Stimulated activated CD4-positive, alpha-beta T cell treated with anti-CD3 and anti-CD28 coated beads, Interleukin-4, amount 100 ng/mL, for 4 hours (primary cell): ENCODE data around the gene DCHS1.

Experiments used
- DNase-seq, 2 experiments: peaks; one replicate each; pipeline ENCODE4 v3.0.0-alpha.2; 2020

The DCHS1 gene

DNA sequence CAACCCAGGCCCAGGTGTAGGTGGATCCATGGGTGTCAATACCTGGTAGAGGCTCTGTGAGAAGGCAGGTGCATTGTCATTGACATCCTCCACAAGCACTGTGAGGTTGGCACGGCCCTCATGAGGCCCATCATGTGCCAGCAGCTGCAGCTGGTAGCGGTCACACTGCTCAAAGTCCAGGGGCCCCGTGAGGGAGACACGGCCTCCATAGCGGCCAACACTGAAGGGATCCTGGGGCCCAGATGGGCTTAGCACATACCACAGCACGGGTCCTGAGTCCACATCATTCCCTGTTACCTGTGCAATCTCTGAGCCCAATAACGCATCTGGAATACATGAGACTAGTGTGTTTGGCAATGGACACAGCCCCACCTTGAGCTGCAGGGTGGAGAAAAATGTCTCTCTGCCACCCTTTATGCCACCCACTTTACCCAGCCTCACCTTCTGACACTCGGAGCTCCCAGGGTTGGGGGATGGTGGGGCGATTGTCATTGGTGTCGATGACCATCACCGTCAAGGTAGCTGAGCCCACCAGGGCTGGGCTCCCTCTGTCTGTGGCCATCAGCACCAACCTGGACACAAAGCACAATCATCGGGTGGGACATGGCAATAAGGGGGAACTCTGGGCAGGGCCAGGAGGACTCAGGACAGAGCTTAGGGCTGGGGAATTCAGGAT, 30.3 kb downstream of the DCHS1 start:
- DNase-seq: no peak

DNA sequence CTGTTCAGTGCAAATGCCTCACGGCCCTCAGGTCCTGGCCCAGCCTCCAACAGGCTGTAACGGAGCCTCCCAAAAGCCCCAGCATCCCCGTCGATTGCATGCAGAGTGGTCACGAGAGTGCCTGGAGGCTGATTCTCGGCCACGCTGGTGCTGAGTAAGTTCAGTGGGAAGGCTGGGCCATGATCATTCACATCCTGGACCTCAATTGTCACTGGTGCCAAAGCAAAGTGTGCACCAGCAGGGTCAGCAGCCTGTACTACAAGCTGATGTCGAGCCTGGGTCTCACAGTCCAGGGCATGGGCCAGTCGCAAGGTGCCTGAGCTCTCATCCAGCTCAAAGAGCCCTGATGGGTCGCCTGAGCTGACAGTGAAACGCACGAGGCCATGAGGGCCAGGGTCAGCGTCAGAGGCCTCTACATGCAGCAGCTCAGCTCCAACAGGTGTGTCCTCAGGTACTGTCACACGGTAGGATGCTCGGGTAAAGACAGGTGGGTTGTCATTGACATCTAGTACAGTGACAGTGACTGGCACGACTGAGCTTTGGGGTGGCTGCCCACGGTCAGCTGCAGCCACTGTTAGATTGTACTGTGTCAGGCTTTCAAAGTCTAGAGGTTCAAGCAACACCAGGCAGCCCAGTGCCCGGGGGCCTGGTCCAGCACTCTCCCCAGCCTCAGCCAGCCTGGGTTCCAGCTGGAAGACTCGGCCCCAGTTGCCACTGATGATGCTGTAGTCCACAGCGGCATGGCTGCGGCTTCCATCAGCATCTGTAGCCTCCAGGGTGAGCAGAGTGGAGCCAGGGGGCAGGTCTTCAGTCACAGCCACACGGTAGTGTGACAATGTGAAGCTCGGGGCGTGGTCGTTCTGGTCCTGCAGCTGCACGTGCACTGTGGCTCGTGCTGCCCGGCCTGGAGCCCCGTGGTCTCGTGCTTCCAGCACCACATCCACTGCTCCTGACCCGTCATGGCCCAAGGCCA, 31.9 kb downstream of the DCHS1 start:
- DNase-seq: no peak

DNA sequence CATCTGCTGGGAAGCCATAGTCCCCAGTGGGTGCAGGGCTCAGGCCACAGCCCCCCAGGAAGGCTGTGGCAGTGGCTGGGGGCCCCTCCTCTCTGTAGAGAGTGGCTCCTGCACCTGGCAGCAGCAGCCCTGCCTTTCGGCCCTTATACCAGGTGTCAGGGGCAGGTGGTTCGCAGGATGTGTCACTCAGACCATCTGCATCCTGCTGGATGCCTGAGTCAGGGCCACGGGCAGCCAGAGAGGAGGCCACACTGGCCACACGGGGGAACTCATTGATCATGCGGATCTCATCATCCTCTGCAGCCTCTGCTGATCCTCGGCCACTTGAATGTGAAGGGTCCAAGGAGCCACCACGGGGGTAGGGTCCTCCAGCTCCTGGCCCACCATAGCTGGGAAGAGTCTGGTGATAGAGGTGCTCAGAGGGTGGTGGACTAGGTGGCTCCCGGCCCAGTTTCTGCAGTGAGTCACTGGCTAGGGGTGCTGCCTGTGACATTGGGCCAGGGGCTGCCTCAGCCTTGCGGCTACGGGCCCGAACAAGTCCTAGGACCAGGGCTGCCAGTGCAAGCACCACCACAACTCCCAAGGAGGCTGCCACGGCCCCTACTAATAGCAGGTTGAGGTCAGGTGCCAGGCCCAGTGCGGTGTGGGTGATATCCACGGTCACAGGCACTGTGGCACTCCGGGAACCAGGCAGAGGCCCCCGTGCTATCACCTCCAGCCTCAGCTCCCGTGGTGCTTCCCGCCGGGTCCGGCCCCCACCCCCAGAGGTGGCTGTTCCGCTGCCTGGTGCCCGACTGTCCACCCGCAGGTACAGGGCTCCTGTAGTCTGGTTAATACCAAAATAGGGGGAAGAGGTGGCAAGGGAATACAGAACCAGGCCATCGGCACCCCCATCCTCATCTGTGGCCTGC, 33.1 kb downstream of the DCHS1 start:
- DNase-seq: no peak

DNA sequence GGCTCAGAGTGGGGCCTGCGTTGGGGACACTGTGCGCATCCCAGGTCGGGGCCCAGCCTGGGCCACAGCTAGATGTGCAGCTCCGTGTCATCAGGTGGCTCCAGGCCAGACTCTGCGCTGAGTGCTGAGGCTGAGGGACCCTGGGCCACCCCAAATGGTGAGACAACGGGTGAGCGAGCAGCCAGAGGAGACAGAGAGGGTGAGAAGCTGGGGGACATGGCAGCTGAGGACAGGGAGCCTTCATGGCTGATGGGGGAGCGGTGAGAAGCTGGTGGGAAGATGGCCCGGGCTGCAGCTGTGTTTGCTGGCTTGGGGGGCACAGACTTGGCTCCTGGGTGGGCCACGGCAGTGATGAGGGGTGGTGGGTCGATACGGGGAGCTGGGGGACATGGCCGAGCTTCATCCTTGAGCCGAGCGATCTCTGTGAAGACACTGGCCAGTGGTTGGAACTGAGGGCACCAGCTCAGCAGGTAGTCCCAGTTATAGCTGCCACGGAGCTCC, 33.8 kb downstream of the DCHS1 start:
- DNase-seq: no peak

DNA sequence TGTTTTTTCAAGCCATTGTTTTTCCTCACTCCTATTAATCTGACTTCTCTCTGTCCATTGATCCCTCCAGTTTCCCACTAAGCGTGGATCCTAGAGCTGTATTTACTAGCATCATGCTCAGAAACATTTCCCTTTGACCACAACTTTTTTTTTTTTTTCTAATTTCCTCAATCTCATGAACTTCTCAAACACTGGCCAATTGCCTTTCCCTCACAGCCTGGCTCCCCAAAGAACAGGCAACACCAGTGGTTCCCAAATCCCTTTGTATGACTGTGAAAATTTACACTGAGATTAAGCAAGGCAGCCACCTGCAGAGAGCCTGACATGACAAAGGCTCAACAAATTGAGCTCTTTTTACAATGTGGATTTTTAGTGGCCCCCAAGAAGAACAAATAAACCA, 35.0 kb downstream of the DCHS1 start:
- DNase-seq: no peak

DNA sequence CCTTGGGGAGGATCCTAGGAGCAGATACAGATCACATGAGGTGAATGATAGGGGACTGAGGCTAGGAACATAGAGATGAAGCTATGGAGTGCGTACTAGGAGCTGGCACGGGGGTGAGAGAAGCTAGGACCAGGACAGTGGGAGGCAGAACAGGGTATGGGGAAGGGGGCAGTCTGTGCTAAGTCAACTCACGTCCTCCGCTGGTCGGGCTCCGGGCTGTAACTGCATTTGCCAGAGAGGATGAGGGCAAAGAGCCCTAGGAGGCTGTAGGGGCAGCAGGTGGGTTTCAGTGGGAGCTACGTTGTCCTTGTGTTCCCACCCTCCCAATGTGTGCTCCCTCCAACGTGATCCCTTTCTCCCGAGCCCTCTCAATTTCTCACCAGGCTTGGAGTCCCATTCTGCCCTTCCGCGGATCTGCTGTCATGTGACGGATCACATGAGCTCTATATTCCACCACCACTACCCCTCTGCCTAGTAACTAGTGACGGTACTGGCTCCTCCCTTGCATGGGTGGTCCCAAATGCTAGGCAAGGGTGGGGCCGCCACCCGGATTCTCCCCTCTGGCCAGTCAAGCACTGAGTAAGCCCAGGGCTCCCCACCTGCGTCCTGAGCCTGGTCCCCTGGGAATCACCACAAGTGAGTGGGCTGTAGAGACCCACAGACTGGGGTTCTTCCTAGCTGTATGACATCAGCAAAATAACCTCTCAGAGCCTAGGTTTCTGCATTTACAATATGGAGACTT, 36.4 kb downstream of the DCHS1 start, which contains the start of gene TPP1:
Gene TPP1 (minus strand): TSS at position 419 of the 742 bp plus-strand sequence. CDS start 22 bp downstream, at position 397.
- peak; percentile 73 to 87 for DNase-seq

DNA sequence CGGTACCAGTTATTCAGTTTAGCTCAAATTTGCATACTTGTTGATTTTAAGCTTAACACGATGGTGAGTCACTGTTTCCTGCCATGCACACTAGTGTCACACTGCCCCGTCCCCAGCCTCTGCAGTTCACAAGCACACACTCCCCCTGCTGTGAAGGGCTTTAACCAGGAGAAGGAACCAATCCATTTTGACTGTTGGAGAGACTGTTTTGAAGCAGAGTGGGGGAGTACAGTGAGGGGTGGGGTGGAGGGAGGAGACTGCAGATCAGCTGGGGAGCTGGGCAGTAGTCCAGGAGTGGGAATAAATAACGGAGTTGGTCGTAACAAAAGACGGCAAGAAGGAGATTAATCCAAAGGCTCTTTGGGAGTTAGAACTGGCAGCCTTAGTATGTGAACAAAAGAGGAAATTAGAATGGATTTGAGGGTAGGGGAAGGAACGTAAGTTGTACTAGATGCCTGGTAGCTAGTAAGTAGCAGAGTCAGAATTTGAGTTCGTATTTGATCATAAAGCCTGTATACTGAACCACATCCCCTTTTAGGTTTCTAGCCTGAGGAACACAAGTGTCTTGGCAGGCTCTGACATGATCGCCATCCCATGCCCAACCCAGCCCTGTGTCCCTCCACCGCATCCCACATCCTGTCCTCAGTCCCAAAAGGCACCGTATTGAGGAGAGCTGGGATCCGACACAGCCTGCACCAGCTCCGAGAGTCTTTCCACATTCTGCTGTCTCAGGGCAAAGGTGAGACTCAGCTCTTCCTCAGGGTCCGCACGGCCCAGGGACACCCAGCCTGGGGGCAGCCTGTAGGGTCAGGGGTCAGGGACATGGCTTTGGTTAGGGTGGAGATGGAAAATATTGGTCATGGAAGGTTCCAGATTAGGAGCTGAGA, 37.2 kb downstream of the DCHS1 start:
- DNase-seq: peak; percentile 45 to 83

DNA sequence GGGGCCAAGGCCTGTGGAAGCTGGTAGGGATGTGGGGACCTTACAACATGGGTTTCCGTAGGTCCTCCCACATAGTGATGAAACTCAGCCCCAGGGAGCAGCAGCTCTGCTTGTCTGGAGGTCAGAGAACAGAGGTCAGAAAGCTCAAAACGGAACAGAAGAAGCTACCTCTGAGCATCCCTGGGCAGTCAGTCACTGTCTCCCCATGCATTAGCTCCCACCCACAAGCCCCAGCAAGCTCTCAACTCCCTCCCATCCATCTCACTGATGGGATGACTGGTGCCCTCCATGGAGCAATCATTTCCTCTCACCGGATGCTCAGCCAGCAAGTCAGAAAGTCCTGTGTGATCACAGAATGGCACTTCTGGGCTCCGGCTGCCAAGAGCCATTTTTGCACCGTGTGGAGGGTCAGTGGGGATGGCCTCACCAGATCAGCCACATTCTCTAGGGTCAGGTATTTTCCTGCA, 38.3 kb downstream of the DCHS1 start:
- no peak for DNase-seq

DNA sequence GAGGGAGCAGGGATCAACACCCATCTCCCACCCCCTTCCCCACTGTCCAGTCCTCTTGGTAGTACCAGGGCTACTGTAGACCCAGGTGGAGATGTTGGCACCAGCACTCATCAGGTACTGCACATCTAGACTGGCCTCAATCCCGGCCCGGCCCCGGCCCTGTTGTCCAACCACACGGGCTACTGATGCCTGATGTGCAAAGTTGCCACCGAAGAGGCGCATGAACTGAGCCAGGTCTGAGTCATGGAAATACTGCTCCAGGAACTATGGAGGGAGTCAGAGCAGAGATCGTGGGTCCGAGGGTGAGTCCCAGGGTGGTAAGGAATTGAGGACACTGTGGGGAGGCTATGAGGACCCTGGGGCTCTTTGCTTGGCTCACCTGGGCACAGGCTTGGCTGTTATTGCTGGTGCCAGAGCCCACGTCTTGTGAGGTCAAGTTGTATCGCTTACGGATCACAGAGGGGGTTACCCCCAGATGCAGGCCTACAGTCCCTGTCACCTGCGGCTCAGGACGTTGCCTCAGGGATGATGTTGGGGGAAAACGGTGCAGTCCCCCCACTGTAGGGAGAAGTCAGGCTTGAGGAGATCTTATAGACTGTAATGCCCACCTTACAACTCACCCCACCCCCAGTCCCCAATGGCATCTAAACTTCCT, 38.9 kb downstream of the DCHS1 start:
- no peak for DNase-seq

DNA sequence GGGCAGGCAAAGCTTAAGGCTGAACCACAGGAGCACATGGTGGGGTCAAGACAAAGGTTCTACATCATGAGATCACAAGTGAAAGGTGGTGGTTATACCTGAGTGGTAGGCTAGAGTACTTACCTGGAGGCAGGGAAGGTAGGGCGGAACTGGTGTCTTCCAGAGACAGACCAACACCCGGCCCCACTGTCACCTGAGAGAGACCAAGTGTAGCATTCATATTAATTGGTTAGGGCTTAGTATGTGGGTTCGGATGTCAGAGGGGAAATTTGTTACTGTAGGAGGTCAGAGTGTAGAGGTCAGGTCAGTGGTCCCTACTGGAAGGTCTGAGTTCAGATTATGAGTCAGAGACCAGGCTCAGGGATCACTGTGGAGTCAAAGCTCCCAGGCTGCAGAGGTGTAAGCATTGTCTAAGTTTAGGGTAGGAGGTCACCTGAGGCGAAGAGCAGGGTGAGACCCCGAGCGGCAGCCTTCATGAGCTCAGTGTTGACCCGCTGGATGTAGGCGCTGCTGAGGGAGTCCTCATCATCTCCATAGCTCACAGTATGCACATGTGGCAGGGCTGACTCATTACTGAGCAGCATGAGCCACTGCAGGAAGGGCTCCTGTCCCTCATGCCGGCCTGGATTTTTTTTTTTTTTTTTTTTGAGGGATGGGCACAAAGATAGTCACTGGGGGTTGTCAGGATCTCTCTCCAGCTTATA, 39.6 kb downstream of the DCHS1 start:
- no peak for DNase-seq

DNA sequence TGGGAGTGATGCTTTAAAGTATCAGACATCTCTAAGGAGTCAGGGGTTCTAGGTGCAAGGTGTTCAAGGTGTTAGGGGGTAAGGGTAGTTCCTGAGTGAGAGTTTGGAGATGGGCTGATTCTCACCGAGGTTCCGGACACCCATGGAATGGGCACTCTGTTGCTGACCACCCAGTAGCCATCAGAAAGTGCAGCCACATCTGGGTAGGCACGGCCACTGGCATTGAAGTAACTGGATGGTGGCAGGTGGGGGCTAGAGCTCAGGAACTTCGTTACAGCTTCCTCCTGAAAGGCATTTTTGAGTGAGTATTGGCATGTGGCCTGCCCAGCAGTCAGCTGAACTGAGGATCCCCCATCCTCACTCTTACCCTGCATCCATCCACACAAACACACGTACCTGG, 40.6 kb downstream of the DCHS1 start:
- DNase-seq: no peak

DNA sequence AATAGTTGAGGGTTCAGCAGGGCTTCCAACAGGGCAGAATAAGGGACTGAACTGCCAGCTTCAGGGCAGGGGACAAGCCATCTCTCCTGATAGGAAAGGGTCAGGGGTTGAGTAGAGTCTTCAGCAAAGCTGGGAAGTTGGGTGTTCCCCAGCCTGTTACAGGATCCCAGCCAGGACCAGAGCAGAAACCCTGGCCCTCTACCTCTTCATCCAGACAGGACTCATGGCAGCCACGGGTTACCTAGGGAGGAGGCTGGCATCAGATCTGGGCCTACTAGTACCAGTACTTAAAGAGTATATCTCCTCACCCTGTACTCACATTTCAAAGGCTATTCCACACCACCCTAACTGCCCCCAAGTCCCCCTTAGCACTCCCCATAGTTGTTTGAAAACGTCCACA, 41.2 kb downstream of the DCHS1 start:
- no peak for DNase-seq

DNA sequence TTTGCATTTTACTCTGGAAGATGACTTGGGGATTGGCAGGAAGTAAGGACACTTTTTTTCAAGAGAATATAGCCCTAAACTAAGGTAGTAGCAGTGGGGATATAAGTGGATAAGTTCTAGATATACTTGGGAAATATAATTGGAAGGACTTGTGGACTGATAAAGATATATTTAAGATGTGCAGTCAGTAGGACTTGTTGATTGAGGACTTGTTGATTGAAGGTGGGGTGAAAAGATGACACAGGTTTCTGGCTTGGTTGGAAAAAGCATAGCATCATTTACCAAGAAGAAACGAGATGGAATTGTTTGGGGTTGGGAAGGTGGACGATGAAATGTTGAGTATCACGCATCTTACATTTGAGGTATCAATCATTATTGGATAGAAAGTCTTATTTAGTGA, 42.1 kb downstream of the DCHS1 start:
- DNase-seq: no peak

DNA sequence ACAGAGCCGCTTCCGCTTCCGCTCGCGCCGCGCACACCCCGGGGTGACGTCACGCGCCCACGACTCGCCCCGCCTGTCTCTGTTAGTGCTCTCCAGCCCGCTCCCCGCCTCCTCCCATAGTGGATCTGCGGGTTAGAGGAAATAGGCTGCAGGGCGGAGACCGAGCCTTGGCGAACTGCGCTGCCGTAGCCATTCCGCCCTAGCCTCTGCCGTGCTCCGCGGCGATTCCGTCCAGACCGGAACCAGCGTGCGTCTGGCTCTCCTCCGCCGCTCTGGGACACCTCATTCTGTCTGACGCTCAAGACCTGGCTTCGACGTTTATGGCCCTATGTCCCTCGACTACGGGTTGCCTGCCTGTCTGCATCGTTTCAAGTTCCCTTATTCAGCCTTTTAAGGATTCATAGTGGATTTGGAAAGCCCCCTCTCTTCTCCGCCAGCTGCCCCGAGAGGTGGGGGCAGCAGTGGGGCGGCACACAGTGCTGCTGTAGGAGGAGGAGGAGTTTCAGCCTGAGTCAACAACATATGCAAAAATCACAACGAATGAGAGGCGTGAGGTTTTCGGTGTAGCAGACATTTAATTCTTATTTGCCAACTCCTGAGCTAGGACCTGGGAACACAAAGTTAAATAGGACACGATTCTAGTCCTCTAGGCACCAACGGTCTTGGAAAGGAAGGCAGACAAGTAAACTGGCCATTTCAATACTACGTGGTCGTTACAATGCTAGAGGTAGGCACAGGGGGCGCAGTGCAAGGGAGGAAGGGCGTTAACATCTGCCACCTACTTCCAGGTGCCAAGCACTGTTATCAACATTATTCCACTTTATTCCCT, 43.2 kb downstream of the DCHS1 start, which contains the start of gene TAF10:
Gene TAF10 (minus strand): TSS at position 4 of the 829 bp plus-strand sequence. CDS start 27 bp downstream, outside the sequence.
- DNase-seq: peak; percentile 93 to 95

DNA sequence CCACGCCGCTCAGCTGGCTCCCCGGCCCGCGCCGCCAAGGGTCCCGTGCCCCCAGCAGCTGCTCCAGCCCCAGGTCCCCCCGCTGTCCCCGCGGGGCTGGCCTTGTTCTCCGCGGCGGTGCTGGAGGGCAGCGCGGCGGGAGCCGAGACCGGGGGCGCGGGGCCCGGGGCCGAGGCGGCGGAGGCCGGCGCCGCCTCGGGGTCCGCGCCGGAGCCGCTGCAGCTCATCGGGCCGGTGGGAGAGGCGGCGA, 43.7 kb downstream of the DCHS1 start:
- DNase-seq: no peak

DNA sequence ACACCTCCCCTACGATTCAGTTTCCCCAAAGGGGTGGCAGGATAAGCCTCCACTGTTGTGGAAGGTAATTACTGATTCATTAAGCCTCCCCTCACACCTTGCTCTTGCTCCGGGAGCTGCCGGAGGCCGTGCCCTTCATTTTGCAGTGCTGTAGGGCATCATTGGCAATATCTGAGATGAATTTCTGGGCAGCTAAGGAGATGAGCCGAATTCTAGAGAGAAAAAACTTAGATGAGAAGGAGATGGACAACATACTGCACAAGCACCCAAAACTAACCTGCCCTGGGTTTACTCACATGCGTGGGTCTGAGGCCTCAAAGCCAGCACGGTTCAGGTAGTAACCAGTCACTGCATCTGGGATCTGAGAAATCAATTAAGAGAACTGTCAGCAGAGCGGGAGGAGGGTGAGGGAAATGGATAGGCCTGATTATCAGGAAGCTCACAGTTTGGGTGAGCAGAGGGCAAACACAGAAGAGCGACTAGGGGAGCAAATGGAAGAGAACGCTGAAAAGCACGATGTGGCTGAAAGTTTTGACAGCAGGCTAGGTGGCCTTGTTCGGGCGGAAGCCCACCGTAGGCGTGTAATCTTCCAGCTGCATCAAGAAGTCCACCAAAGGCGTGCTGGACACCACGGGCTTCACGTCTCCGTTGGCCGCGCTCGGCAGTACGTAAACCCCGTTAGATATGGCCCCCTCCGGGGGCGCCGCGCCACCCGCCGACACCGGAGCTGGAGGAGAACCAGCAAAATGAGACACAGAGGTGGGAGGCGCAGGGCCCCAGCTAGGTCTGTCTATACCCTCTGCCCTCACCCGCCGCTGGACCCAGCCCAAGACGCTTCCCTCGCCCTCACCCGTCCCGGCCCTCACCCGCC, 44.3 kb downstream of the DCHS1 start:
- peak in 1 of 2 experiments; percentile 15 for DNase-seq

DNA sequence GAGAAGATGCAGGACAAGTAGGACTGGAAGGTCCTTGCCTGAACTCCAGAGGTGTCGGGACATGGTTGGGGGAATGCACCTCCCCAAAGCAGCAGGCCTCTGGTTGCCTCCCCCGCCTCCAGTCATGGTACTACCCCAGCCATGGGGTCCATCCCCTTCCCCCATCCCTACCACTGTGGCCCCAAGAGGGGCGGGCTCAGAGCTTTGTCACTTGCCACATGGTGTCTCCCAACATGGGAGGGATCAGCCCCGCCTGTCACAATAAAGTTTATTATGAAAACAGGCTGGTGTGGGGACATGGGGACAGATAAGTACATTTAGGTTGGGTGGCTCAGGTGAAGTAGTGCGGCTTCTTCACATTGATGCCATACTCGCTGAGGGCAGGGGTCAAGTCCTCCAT, 45.0 kb downstream of the DCHS1 start:
- DNase-seq: no peak
